ENCODE results near the gene CLDN6. TPM values are rescaled to one million over a fixed set of nuclear protein-coding genes. Genes with fewer than 3 reads are reported as not detected.

CLDN6 gene
- total and polyA plus RNA-seq, 9 of the 15 experiments (the other 6 are each of a cell fraction or from before 2014, with no cell fraction given), result 0.22 to 0.75 (median 0.38) TPM; not detected in 3

- no peak for TF ChIP-seq STAT6 (CRISPR knock-in tag; IDR thresholded peaks at IDR 0.05)
- no peak for TF ChIP-seq NCOA4 (IDR thresholded peaks at IDR 0.05; ENCODE audit: partially characterized antibody)
- TF ChIP-seq ZNF764 (CRISPR knock-in tag; IDR thresholded peaks at IDR 0.05; ENCODE audit: low read depth), result no peak
- TF ChIP-seq GTF2F1 (IDR thresholded peaks at IDR 0.05; ENCODE audit: low read depth, low read length), result no peak
- TF ChIP-seq ZNF24 (IDR thresholded peaks at IDR 0.05), result 0 out of 2 replicates have a peak, but pooled peaks have one; percentile 40
- TF ChIP-seq NR4A1 (CRISPR knock-in tag; IDR thresholded peaks at IDR 0.05), result no peak
- TF ChIP-seq NR4A1 (tag; IDR thresholded peaks at IDR 0.05), result no peak
- TF ChIP-seq, protein P1, sequence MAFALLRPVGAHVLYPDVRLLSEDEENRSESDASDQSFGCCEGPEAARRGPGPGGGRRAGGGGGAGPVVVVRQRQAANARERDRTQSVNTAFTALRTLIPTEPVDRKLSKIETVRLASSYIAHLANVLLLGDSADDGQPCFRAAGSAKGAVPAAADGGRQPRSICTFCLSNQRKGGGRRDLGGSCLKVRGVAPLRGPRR (CRISPR knock-in tag; IDR thresholded peaks at IDR 0.05), result no peak
- no peak for TF ChIP-seq ELK3 (CRISPR knock-in tag; IDR thresholded peaks at IDR 0.05)
- no peak; the same call in 1 of the 2 replicates for TF ChIP-seq MYC (IDR thresholded peaks at IDR 0.05; ENCODE audit: low read depth, low read length)
- TF ChIP-seq MYC (CRISPR knock-in tag; IDR thresholded peaks at IDR 0.05; ENCODE audit: borderline replicate concordance, low read depth), result no peak
- peak; percentile 68 for TF ChIP-seq ZBTB7A (IDR thresholded peaks at IDR 0.05; ENCODE audit: borderline replicate concordance, control insufficient read depth, low read depth, low read length)
- TF ChIP-seq KDM4B (IDR thresholded peaks at IDR 0.05; ENCODE audit: borderline replicate concordance in 2 of 2, low read depth in 1 of 2), result no peak
- TF ChIP-seq CHD1 (IDR thresholded peaks at IDR 0.05; ENCODE audit: low read length), result peak; percentile 10
- no peak for TF ChIP-seq CSDE1 (IDR thresholded peaks at IDR 0.05)
- TF ChIP-seq, protein P2, sequence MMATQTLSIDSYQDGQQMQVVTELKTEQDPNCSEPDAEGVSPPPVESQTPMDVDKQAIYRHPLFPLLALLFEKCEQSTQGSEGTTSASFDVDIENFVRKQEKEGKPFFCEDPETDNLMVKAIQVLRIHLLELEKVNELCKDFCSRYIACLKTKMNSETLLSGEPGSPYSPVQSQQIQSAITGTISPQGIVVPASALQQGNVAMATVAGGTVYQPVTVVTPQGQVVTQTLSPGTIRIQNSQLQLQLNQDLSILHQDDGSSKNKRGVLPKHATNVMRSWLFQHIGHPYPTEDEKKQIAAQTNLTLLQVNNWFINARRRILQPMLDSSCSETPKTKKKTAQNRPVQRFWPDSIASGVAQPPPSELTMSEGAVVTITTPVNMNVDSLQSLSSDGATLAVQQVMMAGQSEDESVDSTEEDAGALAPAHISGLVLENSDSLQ (IDR thresholded peaks at IDR 0.05), result no peak; the same call in none of the 2 replicates
- TF ChIP-seq HEY1 (CRISPR knock-in tag; IDR thresholded peaks at IDR 0.05; ENCODE audit: borderline replicate concordance), result no peak
- TF ChIP-seq GMEB1 (CRISPR knock-in tag; IDR thresholded peaks at IDR 0.05), result no peak
- TF ChIP-seq USF1 (CRISPR knock-in tag; IDR thresholded peaks at IDR 0.05), result no peak
- TF ChIP-seq ELF2 (CRISPR knock-in tag; IDR thresholded peaks at IDR 0.05), result no peak; the same call in 1 of the 2 replicates
- no peak for TF ChIP-seq HDGF (IDR thresholded peaks at IDR 0.05)
Observed at GRCh38 chr16:2981177-2981898, 36.6 kb downstream of the CLDN6 start (continued).

Data from K562 (cell line).